Peyer's patch (tissue), 4 donors: ENCODE data around the gene NAV2. TPM values are rescaled to one million over a fixed set of nuclear protein-coding genes. Genes with fewer than 3 reads are reported as not detected.
A peak's percentile ranks its signal among the peaks of the same experiment; 100 is the strongest.

Source experiments
- DNase-seq, 3 donors: peaks; one replicate each; pipeline ENCODE4 v3.0.0-alpha.2; 2017 to 2019
- H3K27ac ChIP-seq, 4 donors: fragments of 200-600 bp; sonication (generic); one replicate each; pipeline ENCODE4 v1.5.1; 2016 to 2019
- H3K27me3 ChIP-seq, 2 donors: fragments of 200-600 bp; sonication (generic); one replicate each; pipeline ENCODE4 v1.5.1; 2019
- H3K36me3 ChIP-seq, 3 donors: fragments of 200-600 bp; sonication (generic); one replicate each; pipeline ENCODE4 v1.5.1; 2016 to 2019
- H3K4me1 ChIP-seq, 4 donors: fragments of 200-600 bp; sonication (generic); one replicate each; pipeline ENCODE4 v1.5.1; 2016 to 2019
- H3K4me3 ChIP-seq, 4 donors: fragments of 200-600 bp; sonication (generic); 1 replicate in 3 of 4; 2 replicates in 1 of 4; pipeline ENCODE4 v1.5.1; 2016 to 2019; ENCODE audit warnings: mild to moderate bottlenecking in 1 of 4
- H3K9me3 ChIP-seq, 4 donors: fragments of 200-600 bp; sonication (generic); one replicate each; pipeline ENCODE4 v1.5.1; 2016 to 2019; ENCODE audit warnings: mild to moderate bottlenecking in 1 of 4
- CTCF ChIP-seq, 6 experiments: fragments of 450-650 bp in 4 of 6; fragments of 200-600 bp in 2 of 6; sonication (generic) in 1 of 6; IDR thresholded peaks; one replicate each; pipeline ENCODE4 v1.5.1; 2017 to 2019; ENCODE audit warnings: antibody characterized with exemption in 6 of 6, mild to moderate bottlenecking in 3 of 6, moderate library complexity in 1 of 6
- POLR2A ChIP-seq, 2 donors: fragments of 450-650 bp; IDR thresholded peaks; one replicate each; pipeline ENCODE4 v1.5.1; 2017; ENCODE audit warnings: antibody characterized with exemption in 2 of 2, mild to moderate bottlenecking in 2 of 2, moderate library complexity in 2 of 2
- total RNA-seq, 4 donors: library from RNA; depleted of rRNA; stranded (reverse); fragments of >200 nt; gene quantifications; one replicate each; pipeline ENCODE4 v1.1.0, GENCODE V29; 2016

Gene NAV2
- total RNA-seq, 4 donors from 2014 or later = 6.0 to 48.7 (median 20.1) TPM

- H3K9me3 ChIP-seq = no peaks in the 10 kb centered on the region
- TF ChIP-seq CTCF (IDR thresholded peaks at IDR 0.05) (no peak), POLR2A (IDR thresholded peaks at IDR 0.05) (no peak)
- no peaks in the 10 kb centered on the region for H3K27me3 ChIP-seq
- no peaks in the 10 kb centered on the region for H3K4me1 ChIP-seq
- no peak overlapping the region for H3K4me3 ChIP-seq
- H3K36me3 ChIP-seq = no peaks in the 10 kb centered on the region
- DNase-seq = no peak
- no peak overlapping the region for H3K27ac ChIP-seq
These were observed 132.2 kb downstream of the NAV2 start for GRCh38 chr11:19844806-19845205.

DNA sequence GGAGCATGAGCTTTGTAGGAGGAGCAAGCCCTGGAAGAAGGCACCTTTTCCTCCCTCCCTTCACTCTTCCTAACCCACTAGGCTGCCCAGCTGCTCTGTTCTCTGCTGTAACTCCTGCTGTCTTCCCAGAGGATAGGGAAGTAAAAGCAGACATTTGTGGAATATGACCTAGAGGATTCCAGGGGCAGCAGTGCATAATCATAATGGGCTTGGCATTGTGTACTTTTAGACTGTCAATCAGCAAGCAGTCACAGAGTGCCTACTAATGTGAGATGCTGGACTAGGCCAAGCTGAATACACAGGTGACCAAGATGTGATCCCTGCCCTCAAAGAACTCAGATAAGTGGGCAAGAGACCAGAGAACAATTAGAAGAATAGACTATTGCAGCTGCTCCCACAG is 133.0 kb downstream of the NAV2 start:
- Histone ChIP-seq H3K27me3 (no peaks in the 10 kb centered on the region), H3K9me3 (no peaks in the 10 kb centered on the region), H3K27ac (no peak overlapping the region), H3K4me3 (no peak overlapping the region), H3K4me1 (no peaks in the 10 kb centered on the region), H3K36me3 (no peaks in the 10 kb centered on the region)
- TF ChIP-seq CTCF (IDR thresholded peaks at IDR 0.05) (no peak), POLR2A (IDR thresholded peaks at IDR 0.05) (no peak)
- DNase-seq = no peak

DNA sequence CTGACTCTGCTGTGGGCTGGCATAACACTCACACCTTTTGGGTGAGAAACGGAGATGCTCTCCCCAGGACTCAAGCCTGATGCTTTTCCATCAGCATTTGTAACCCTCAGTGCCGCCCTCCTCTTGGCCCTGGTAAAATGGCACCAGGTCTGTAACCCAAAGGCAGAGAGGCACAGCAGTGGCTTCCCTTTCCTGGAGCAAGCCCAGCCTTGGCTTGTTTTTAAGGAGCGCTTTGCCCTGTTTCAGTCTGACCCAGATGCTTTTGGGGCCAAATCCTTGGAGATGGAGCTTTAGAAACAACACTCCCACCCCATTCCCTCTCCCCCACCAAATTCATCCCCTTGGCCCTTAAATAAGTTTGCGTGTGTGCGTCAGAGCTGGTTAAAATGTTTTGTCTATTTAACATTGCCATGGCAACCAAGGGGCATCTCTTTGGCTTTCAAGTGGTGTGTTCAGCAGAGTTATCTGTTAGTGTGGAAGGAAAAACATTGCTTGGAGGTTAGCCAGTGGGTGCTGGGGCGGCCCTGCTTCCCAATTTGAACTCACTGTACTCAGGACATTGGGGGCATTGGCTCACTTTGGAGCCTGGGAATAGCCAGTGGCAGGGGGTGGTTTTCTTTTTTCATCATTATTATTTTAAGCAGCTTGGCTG is 134.1 kb downstream of the NAV2 start:
- Histone ChIP-seq H3K4me1 (no peaks in the 10 kb centered on the region), H3K9me3 (no peaks in the 10 kb centered on the region), H3K36me3 (no peaks in the 10 kb centered on the region), H3K27me3 (no peaks in the 10 kb centered on the region), H3K27ac (peak overlapping the region in 1 of 4 donors; percentile 18), H3K4me3 (no peak overlapping the region)
- no peak for TF ChIP-seq POLR2A (IDR thresholded peaks at IDR 0.05)
- no peak for TF ChIP-seq CTCF (IDR thresholded peaks at IDR 0.05)
- DNase-seq = no peak

- Histone ChIP-seq H3K9me3 (no peaks in the 10 kb centered on the region), H3K4me3 (no peak overlapping the region), H3K27me3 (no peaks in the 10 kb centered on the region), H3K4me1 (no peaks in the 10 kb centered on the region), H3K36me3 (no peaks in the 10 kb centered on the region), H3K27ac (no peak overlapping the region)
- TF ChIP-seq POLR2A (IDR thresholded peaks at IDR 0.05) = no peak
- TF ChIP-seq CTCF (IDR thresholded peaks at IDR 0.05) = no peak
- no peak for DNase-seq
These were observed 135.6 kb downstream of the NAV2 start for GRCh38 chr11:19848219-19848618.

DNA sequence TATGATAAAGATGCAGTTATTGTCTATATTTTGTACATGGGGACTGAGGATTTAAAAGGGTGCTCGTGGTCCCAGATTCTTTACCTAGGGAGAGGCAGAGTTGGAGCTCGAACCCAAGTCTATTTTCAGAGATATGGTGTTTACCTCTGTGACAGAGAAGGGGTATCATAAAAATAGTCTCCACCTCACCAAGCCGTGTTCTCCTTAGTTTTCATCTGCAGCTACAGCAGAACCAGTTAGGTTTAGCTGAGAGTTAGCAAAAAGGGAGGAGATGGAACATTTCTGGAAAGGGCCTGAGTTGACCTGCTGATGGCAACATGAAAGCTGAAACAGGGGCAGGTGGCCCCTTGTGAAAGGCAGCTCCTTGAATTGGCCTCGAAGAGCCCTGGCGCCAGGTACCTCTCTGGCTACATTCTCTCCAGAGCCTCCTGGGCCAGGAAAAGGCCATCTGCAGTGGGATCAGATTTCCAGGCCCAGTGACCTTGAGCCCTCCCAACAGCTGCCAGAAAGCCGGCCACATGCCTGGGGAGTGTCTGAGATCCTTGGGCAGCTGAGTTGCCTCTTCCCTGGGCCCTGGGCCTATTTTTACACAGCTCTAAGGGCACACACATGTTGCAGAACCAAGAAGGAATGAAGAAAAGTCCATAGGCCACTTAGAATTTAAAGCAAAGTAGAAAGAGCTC is 136.6 kb downstream of the NAV2 start:
- H3K4me3 ChIP-seq = no peak overlapping the region
- no peaks in the 10 kb centered on the region for H3K9me3 ChIP-seq
- H3K27ac ChIP-seq = no peak overlapping the region
- no peaks in the 10 kb centered on the region for H3K27me3 ChIP-seq
- no peak for TF ChIP-seq POLR2A (IDR thresholded peaks at IDR 0.05)
- TF ChIP-seq CTCF (IDR thresholded peaks at IDR 0.05) = no peak
- no peaks in the 10 kb centered on the region for H3K4me1 ChIP-seq
- no peaks in the 10 kb centered on the region for H3K36me3 ChIP-seq
- DNase-seq = no peak
